K562 (cell line): ENCODE measurements around the gene RAPGEFL1. TPM values are rescaled to one million over a fixed set of nuclear protein-coding genes. Genes with fewer than 3 reads are reported as not detected.

ENCODE experiments used
- ATAC-seq: fragments of 200-7000 bp; cut with Tn5 transposase; 3 replicates; pipeline ENCODE4 v1.9.1; 2020; ENCODE audit warnings: moderate library complexity
- BruUV-seq: library from RNA; stranded (reverse); fragments of 400-500 nt; replicated peaks from 2 replicates; lab custom pipeline; 2021; lab: Mats Ljungman, UMichigan
- CTCF ChIA-PET: fragments of 300-600 bp; formaldehyde crosslinking; extraction: SDS; loops from one replicate; lab custom pipeline; 2021; ENCODE audit warnings: low intra/inter-chr PET ratio; lab: Yijun Ruan, JAX
- POLR2A ChIA-PET: fragments of 300-600, 350-650 bp; sonication (Branson Sonifier 250); formaldehyde crosslinking; extraction: SDS; loops from one replicate; lab custom pipeline; 2021; ENCODE audit warnings: antibody characterized with exemption, inconsistent platforms; lab: Yijun Ruan, JAX
- DNase-seq, 4 experiments: peaks; one replicate each; pipeline versions ENCODE4 v3.0.0 to v3.0.0-alpha.2; 2011 to 2018; ENCODE audit warnings: low spot score in 3 of 4, mixed read lengths in 3 of 4; ENCODE audit errors: extremely low read depth in 1 of 4
- FAIRE-seq: peaks from 2 replicates; lab custom pipeline; 2011; peaks lifted over from hg19 to GRCh38; lab: Jason Lieb, UNC
- H2AFZ ChIP-seq: 2 replicates; pipeline ENCODE4 v1.6.0; 2011; ENCODE audit warnings: low read depth, low read length, control low read depth, inconsistent platforms
- H3K27ac ChIP-seq: fragments of 200-600 bp; 3 replicates; pipeline ENCODE4 v1.8.0; 2011; ENCODE audit warnings: low read depth, mild to moderate bottlenecking, control low read depth, inconsistent platforms, low read length, moderate library complexity, mixed read lengths; ENCODE audit errors: extremely low read depth
- H3K27me3 ChIP-seq, 2 experiments: fragments of 300-600 bp in 1 of 2; 2 replicates in 1 of 2; 3 replicates in 1 of 2; pipeline versions ENCODE4 v1.6.0 to v1.8.0; 2011; ENCODE audit warnings: inconsistent platforms in 2 of 2, low read length in 2 of 2, mild to moderate bottlenecking in 1 of 2, mixed read lengths in 1 of 2, moderate library complexity in 1 of 2; ENCODE audit not compliant: control insufficient read depth in 2 of 2, insufficient read depth in 2 of 2
- H3K36me3 ChIP-seq: fragments of 300-600 bp; 3 replicates; pipeline ENCODE4 v1.8.0; 2011; ENCODE audit warnings: mild to moderate bottlenecking, low read length, inconsistent platforms; ENCODE audit not compliant: control insufficient read depth, insufficient read depth
- H3K4me1 ChIP-seq, 2 experiments: fragments of 200-600 bp in 1 of 2; replicated peaks in 1 of 2; 2 replicates in 1 of 2; 3 replicates in 1 of 2; pipeline versions ENCODE4 v1.5.1 to v1.8.0; 2011; ENCODE audit warnings: inconsistent platforms in 2 of 2, low read length in 2 of 2, mild to moderate bottlenecking in 1 of 2, mixed read lengths in 1 of 2, moderate library complexity in 1 of 2; ENCODE audit not compliant: control insufficient read depth in 2 of 2, insufficient read depth in 2 of 2
- H3K4me2 ChIP-seq: 2 replicates; pipeline ENCODE4 v1.6.1; 2011; ENCODE audit warnings: low read length, control low read depth, inconsistent platforms, mixed read lengths; ENCODE audit not compliant: insufficient read depth
- H3K4me3 ChIP-seq: fragments of 200-600 bp; sonication (generic), shearing (Covaris generic); 2 replicates; pipeline ENCODE4 v1.5.1; 2016; ENCODE audit warnings: control low read depth, inconsistent platforms
- H3K79me2 ChIP-seq: fragments of 200-600 bp; 3 replicates; pipeline ENCODE4 v1.8.0; 2011; ENCODE audit warnings: low read length, inconsistent platforms; ENCODE audit not compliant: control insufficient read depth, insufficient read depth
- H3K9ac ChIP-seq, 2 experiments: 2 replicates each; pipeline versions ENCODE4 v1.6.0 to v1.6.1; 2011; ENCODE audit warnings: low read depth in 2 of 2, low read length in 2 of 2, control low read depth in 1 of 2, inconsistent platforms in 1 of 2, mild to moderate bottlenecking in 1 of 2, mixed read lengths in 1 of 2; ENCODE audit not compliant: insufficient read depth in 1 of 2
- H3K9me1 ChIP-seq: one replicate; pipeline ENCODE4 v1.6.0; 2011; ENCODE audit warnings: inconsistent platforms, mild to moderate bottlenecking, low read length, moderate library complexity; ENCODE audit not compliant: control insufficient read depth, insufficient read depth
- H3K9me3 ChIP-seq: replicated peaks from 2 replicates; pipeline ENCODE4 v1.5.1; 2011; ENCODE audit warnings: low read depth, low read length, inconsistent platforms; ENCODE audit not compliant: control insufficient read depth, insufficient read depth
- H4K20me1 ChIP-seq: replicated peaks from 2 replicates; pipeline ENCODE4 v1.6.1; 2011; ENCODE audit warnings: low read length, inconsistent platforms, mixed read lengths; ENCODE audit not compliant: control insufficient read depth, insufficient read depth
- FOXJ3 ChIP-seq: sonication (generic); formaldehyde crosslinking; IDR thresholded peaks from 2 replicates; pipeline ENCODE4 v1.4.0; 2020; ENCODE audit warnings: mild to moderate bottlenecking, missing genetic modification reagents
- GABPB1 ChIP-seq: sonication (generic); formaldehyde crosslinking; IDR thresholded peaks from 2 replicates; pipeline ENCODE4 v1.8.0; 2022; ENCODE audit warnings: mild to moderate bottlenecking, missing genetic modification reagents
- ZFP30 ChIP-seq: fragments of 250-450 bp; sonication (Bioruptor Pico); IDR thresholded peaks from 2 replicates; pipeline ENCODE4 v1.8.0; 2022; ENCODE audit warnings: moderate library complexity, mild to moderate bottlenecking, inconsistent platforms, borderline replicate concordance
- ZNF431 ChIP-seq: sonication (generic); formaldehyde crosslinking; IDR thresholded peaks from 2 replicates; pipeline ENCODE4 v1.8.0; 2022; ENCODE audit warnings: mild to moderate bottlenecking, missing genetic modification reagents
- ZNF445 ChIP-seq: fragments of 250-450 bp; sonication (Bioruptor Pico); IDR thresholded peaks from 2 replicates; pipeline ENCODE4 v1.4.0; 2020; ENCODE audit warnings: low read depth, mild to moderate bottlenecking, moderate library complexity
- WGBS: fragments of 100-300 bp; shearing (Covaris generic); methylation state at CpG from one replicate; pipeline ENCODE4 v1.1.6; 2016; ENCODE audit warnings: low coverage, mixed read lengths; ENCODE audit not compliant: insufficient coverage; ENCODE audit errors: missing lambda C conversion rate; 5-methylcytosine and 5-hydroxymethylcytosine counted together
- in situ Hi-C: fragments of 300-500 bp; cut with MboI; formaldehyde crosslinking; loops from 4 replicates; pipeline ENCODE4 v1.15.0; 2018; ENCODE audit warnings: inconsistent platforms, mixed read lengths
- intact Hi-C: fragments of 100-400 bp; cut with micrococcal nuclease; formaldehyde crosslinking; loops from 2 replicates; pipeline ENCODE4 v1.14.2; 2022
- polyA plus RNA-seq, 8 experiments: library from polyadenylated mRNA; depleted of rRNA in 4 of 8; stranded (reverse) in 5 of 8; unstranded in 3 of 8; fragments of >200 nt; fragmentation: Nextera tagmentation in 2 of 8; fragmentation: Illumina TruSeq in 1 of 8; extraction: Ambion mirVana in 2 of 8; extraction: Trizol in 1 of 8; gene quantifications; 2 replicates each; pipeline versions ENCODE4 v1.2.1 to v1.2.3, GENCODE V29; 2011 to 2014; ENCODE audit warnings: inconsistent platforms in 1 of 8, missing spikeins in 1 of 8
- total RNA-seq, 7 experiments: library from RNA; depleted of rRNA in 6 of 7; stranded (reverse); fragments of >200 nt in 6 of 7; fragmentation: Illumina TruSeq in 2 of 7; extraction: Trizol in 2 of 7; gene quantifications; 2 replicates each; pipeline versions ENCODE4 v1.2.1 to v1.2.3, GENCODE V29; 2011 to 2021; ENCODE audit warnings: low replicate concordance in 1 of 7
- TF ChIP-seq, protein P1 (sequence below): fragments of 200-800 bp; sonication (Bioruptor generic); IDR thresholded peaks from 2 replicates; pipeline ENCODE4 v1.6.1; 2017; ENCODE audit warnings: missing genetic modification characterization, missing compliant biosample characterization
- TF ChIP-seq, protein P2 (sequence below): fragments of 450-650 bp; IDR thresholded peaks from 2 replicates; pipeline ENCODE4 v1.7.1; 2018; ENCODE audit warnings: mild to moderate bottlenecking, low read depth; ENCODE audit not compliant: partially characterized antibody

The RAPGEFL1 gene
- total and polyA plus RNA-seq, 9 of the 15 experiments (the other 6 are each of a cell fraction or from before 2014, with no cell fraction given), result 0.18 to 4.1 (median 2.1) TPM

DNA sequence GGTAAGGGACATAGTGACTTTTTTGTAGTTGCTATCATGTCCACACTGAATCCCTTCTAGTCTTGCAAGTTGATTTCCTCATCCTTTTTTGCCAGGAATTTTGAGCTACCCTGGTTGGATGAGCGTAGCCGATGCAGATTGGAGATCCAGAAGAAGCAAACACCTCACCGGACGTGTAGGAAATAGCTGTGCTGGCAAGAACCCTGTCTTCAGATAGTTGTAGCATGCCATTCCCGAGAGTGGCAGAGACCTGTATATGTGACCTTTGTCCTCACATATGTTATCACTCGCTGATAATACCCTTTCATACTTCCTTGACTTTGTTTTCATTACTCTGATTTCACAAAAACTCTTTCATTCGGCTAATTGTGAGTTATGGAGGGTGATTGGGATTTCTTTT, 43.1 kb upstream of the RAPGEFL1 start:
- DNase-seq (no peak), FAIRE-seq (no peak), ATAC-seq (no peak)
- TF ChIP-seq, protein P1, sequence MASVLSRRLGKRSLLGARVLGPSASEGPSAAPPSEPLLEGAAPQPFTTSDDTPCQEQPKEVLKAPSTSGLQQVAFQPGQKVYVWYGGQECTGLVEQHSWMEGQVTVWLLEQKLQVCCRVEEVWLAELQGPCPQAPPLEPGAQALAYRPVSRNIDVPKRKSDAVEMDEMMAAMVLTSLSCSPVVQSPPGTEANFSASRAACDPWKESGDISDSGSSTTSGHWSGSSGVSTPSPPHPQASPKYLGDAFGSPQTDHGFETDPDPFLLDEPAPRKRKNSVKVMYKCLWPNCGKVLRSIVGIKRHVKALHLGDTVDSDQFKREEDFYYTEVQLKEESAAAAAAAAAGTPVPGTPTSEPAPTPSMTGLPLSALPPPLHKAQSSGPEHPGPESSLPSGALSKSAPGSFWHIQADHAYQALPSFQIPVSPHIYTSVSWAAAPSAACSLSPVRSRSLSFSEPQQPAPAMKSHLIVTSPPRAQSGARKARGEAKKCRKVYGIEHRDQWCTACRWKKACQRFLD, result no peak
- TF ChIP-seq ZNF445 (CRISPR knock-in tag), result no peak
- TF ChIP-seq GABPB1 (CRISPR knock-in tag), result no peak
- TF ChIP-seq FOXJ3 (CRISPR knock-in tag), result no peak
- TF ChIP-seq ZFP30, result no peak
- TF ChIP-seq, protein P2, sequence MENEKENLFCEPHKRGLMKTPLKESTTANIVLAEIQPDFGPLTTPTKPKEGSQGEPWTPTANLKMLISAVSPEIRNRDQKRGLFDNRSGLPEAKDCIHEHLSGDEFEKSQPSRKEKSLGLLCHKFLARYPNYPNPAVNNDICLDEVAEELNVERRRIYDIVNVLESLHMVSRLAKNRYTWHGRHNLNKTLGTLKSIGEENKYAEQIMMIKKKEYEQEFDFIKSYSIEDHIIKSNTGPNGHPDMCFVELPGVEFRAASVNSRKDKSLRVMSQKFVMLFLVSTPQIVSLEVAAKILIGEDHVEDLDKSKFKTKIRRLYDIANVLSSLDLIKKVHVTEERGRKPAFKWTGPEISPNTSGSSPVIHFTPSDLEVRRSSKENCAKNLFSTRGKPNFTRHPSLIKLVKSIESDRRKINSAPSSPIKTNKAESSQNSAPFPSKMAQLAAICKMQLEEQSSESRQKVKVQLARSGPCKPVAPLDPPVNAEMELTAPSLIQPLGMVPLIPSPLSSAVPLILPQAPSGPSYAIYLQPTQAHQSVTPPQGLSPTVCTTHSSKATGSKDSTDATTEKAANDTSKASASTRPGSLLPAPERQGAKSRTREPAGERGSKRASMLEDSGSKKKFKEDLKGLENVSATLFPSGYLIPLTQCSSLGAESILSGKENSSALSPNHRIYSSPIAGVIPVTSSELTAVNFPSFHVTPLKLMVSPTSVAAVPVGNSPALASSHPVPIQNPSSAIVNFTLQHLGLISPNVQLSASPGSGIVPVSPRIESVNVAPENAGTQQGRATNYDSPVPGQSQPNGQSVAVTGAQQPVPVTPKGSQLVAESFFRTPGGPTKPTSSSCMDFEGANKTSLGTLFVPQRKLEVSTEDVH, result no peak
- TF ChIP-seq ZNF431 (CRISPR knock-in tag), result no peak
- intact Hi-C loops (no loop called here), in situ Hi-C loops (no loop called here)
- Histone ChIP-seq H3K27me3 (no peaks in the 10 kb centered on the region), H3K4me2 (no peak overlapping the region), H3K9ac (no peak overlapping the region), H3K79me2 (peaks cover 19% of the 10 kb centered on the region), H3K4me3 (no peak overlapping the region), H2AFZ (no peak overlapping the region), H3K27ac (no peak overlapping the region), H4K20me1 (no peaks in the 10 kb centered on the region), H3K4me1 (peaks cover 2 to 8% of the 10 kb centered on the region in 2 experiments; a peak in 4 of 5 replicates), H3K9me1 (no peaks in the 10 kb centered on the region), H3K9me3 (no peaks in the 10 kb centered on the region), H3K36me3 (peaks cover 84% of the 10 kb centered on the region)
- POLR2A ChIA-PET, result interaction anchor here (0.8 to 4.0 kb wide), 6 partner anchors 10 to 31 kb away, joined by 3 to 23 read pairs (median 3); no protein-coding TSS in a partner anchor
- no TSS peak for BruUV-seq
- CTCF ChIA-PET, result no interaction called here
- WGBS, result 81% methylated on average over 7 of the region's 7 CpGs
